ENCODE data around the gene HSPH1. TPM values are rescaled to one million over a fixed set of nuclear protein-coding genes. Genes with fewer than 3 reads are reported as not detected.

Gene HSPH1
- total RNA-seq, 3 donors from 2014 or later = 24.3 to 80.0 (median 44.0) TPM

DNA sequence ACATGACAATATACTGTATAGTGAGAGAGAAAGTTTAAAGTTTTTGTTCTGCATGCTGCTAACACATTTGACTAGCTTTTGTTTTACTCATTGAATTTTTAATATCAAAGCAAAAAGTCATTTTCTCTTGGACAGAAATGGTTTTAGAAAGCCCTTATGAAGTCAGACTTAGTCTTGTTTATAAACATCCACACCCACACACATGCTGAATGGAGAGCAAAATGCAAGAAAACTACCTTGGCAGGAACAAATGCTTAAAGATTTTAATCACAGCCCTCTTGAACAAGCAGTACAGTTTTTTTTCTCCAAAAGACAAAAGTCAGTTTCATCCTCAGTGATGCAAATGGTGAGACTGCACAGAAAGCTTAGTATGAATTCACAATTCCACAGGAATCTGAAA is 25.0 kb downstream of the HSPH1 start:
- H3K36me3 ChIP-seq (ENCODE audit: low read depth) = peaks cover 12% of the 10 kb centered on the region
- TF ChIP-seq, protein P1, sequence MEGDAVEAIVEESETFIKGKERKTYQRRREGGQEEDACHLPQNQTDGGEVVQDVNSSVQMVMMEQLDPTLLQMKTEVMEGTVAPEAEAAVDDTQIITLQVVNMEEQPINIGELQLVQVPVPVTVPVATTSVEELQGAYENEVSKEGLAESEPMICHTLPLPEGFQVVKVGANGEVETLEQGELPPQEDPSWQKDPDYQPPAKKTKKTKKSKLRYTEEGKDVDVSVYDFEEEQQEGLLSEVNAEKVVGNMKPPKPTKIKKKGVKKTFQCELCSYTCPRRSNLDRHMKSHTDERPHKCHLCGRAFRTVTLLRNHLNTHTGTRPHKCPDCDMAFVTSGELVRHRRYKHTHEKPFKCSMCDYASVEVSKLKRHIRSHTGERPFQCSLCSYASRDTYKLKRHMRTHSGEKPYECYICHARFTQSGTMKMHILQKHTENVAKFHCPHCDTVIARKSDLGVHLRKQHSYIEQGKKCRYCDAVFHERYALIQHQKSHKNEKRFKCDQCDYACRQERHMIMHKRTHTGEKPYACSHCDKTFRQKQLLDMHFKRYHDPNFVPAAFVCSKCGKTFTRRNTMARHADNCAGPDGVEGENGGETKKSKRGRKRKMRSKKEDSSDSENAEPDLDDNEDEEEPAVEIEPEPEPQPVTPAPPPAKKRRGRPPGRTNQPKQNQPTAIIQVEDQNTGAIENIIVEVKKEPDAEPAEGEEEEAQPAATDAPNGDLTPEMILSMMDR (IDR thresholded peaks at IDR 0.05) = no peak

DNA sequence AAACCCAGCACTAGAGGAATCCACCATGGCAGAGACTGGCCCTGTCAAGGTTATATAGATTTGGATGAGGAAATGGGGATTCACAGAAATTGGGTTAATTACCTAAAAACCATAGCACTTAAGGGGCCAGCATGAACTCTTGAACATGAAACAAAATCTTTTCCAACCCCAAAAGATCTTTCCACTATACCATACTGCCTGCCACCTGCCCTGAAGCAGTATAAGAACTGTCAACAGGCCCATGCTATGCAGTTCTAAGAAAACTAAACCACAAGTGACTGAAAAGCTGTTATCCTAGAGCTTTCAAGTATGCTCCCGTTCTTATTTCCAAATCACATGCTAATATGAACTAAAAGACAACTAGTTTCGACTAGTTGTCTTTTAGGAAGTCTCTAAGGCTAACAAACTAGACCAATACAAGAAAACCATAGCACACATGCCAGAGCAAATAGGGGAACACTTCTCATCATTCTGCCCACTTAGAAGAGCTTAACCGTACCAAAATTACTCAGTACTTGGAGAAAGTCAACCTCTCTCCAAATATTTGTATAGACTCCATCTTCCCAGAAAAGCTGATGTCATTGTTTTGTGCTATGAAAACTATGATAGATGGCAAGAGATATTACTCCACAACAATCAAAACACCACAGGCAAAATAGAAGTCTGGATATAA is 27.5 kb downstream of the HSPH1 start:
- H3K9me3 ChIP-seq = no peaks in the 10 kb centered on the region
- ATAC-seq = no peak
- H3K4me1 ChIP-seq (ENCODE audit: low read depth) = no peaks in the 10 kb centered on the region
- TF ChIP-seq, protein P1 (IDR thresholded peaks at IDR 0.05) = no peak
- peaks cover 3% of the 10 kb centered on the region for H3K36me3 ChIP-seq (ENCODE audit: low read depth)
- intact Hi-C loops (cut with DNase I, micrococcal nuclease) = no loop called here
- H3K4me3 ChIP-seq = no peak overlapping the region
- no peak for DNase-seq

More for the DNA sequence above, 25.0 kb downstream of the HSPH1 start:
- no peak for DNase-seq
- ATAC-seq = no peak
- Histone ChIP-seq H3K9me3 (no peaks in the 10 kb centered on the region), H3K4me1 (ENCODE audit: low read depth) (no peaks in the 10 kb centered on the region), H3K4me3 (no peak overlapping the region)
- intact Hi-C loops (cut with DNase I, micrococcal nuclease) = no loop called here

DNA sequence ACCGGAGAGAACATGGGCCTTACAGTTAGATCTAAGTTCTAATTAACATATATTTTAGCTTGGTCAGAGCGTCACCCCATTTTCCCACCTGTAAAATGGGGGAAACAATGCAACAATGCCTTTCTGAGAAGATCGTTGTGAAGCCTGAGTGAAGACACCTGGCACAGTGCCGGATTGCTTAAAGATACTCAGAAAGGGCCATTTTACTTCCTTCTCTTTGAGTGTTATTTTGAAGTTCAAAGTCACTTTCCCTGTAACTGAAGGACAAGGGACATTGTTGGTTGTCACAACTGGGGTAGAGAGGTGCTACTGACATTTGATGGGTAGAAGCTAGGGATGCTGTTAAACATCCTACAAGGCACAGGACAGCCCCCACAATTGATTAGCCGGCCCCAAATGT is 28.1 kb downstream of the HSPH1 start:
- ATAC-seq = no peak
- TF ChIP-seq, protein P1 (IDR thresholded peaks at IDR 0.05) = no peak
- H3K4me1 ChIP-seq (ENCODE audit: low read depth) = no peaks in the 10 kb centered on the region
- DNase-seq = no peak
- H3K4me3 ChIP-seq = no peak overlapping the region
- intact Hi-C loops (cut with DNase I, micrococcal nuclease) = no loop called here
- H3K36me3 ChIP-seq (ENCODE audit: low read depth) = no peaks in the 10 kb centered on the region
- H3K9me3 ChIP-seq = no peaks in the 10 kb centered on the region

DNA sequence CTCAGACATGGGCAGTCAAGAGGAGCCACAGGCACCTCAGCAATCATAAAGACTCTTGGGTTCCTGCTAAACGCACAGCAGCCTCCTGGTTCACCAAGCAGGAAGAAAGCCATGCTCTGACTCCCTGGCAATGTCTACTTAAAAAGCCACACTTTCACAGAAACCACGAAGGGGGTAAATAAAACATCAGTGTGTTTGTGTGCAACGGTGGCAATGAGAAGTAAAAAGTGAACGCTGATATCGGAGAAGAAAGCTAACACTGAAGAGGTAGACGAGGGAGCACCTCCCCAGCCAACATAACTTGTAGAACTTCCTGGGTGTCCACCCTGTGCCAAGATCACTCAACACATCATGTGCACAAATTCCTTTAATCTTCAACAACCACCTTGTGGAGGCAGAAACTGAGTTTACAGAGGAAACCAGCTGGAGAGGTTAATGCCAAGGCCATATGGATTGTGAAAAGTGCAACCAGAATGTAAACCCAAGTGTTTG is 30.2 kb downstream of the HSPH1 start:
- DNase-seq (no peak), ATAC-seq (no peak)
- Histone ChIP-seq H3K36me3 (ENCODE audit: low read depth) (no peaks in the 10 kb centered on the region), H3K4me1 (ENCODE audit: low read depth) (no peaks in the 10 kb centered on the region), H3K4me3 (no peak overlapping the region), H3K9me3 (no peaks in the 10 kb centered on the region)
- TF ChIP-seq, protein P1 (IDR thresholded peaks at IDR 0.05) = no peak
- intact Hi-C loops (cut with DNase I, micrococcal nuclease) = no loop called here

DNA sequence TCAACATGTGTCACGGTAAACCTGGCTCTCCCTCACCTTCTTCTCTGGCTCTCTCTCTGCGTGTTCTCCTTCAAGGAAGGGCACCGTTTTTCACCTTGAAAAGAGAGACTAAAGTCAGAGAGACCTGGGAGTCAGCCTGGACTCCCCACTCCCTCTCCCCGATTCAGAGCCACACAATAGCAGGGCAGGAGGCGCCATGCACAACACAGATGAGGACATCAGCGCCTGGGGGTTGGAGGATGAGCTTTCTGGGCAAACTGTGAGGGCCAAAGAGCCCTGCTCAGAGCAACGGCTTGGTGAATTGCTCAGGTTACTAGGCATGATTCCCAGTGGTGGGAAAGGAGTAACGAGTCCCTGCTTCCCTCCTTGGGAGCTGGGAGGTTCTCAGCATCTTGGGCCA is 32.3 kb downstream of the HSPH1 start:
- DNase-seq (no peak), ATAC-seq (no peak)
- TF ChIP-seq, protein P1 (IDR thresholded peaks at IDR 0.05) = no peak
- H3K4me3 ChIP-seq = no peak overlapping the region
- H3K4me1 ChIP-seq (ENCODE audit: low read depth) = no peaks in the 10 kb centered on the region
- no peaks in the 10 kb centered on the region for H3K9me3 ChIP-seq
- no peaks in the 10 kb centered on the region for H3K36me3 ChIP-seq (ENCODE audit: low read depth)
- intact Hi-C loops (cut with DNase I, micrococcal nuclease) = no loop called here

All from mucosa of descending colon (tissue), 3 donors.